22Rv1 (cell line): ENCODE measurements around the gene SLC39A11.

Source experiments
- H3K27ac ChIP-seq: fragments of 450-650 bp; 2 replicates; pipeline ENCODE4 v1.5.1; 2017
- CTCF ChIP-seq: fragments of 450-650 bp; IDR thresholded peaks from 2 replicates; pipeline ENCODE4 v1.5.1; 2017; ENCODE audit warnings: mild to moderate bottlenecking
- ZFX ChIP-seq: fragments of 450-650 bp; IDR thresholded peaks from 2 replicates; pipeline ENCODE4 v1.6.1; 2017; ENCODE audit warnings: antibody characterized with exemption, borderline replicate concordance

The SLC39A11 gene

GRCh38 chr17:72811976-72812687, 280.4 kb downstream of the SLC39A11 start:
- H3K27ac ChIP-seq: no peak overlapping the region
- TF ChIP-seq CTCF: no peak
- TF ChIP-seq ZFX: no peak

GRCh38 chr17:72810991-72811508, 281.4 kb downstream of the SLC39A11 start:
- no peak for TF ChIP-seq ZFX
- TF ChIP-seq CTCF: no peak
- H3K27ac ChIP-seq: no peak overlapping the region

- no peak overlapping the region for H3K27ac ChIP-seq
- no peak for TF ChIP-seq ZFX
- no peak for TF ChIP-seq CTCF
These were observed 286.5 kb downstream of the SLC39A11 start for GRCh38 chr17:72806011-72806410.

GRCh38 chr17:72804949-72805707, 287.4 kb downstream of the SLC39A11 start:
- TF ChIP-seq ZFX (no peak), CTCF (no peak)
- H3K27ac ChIP-seq: no peak overlapping the region

GRCh38 chr17:72802726-72803125, 289.8 kb downstream of the SLC39A11 start:
- no peak overlapping the region for H3K27ac ChIP-seq
- TF ChIP-seq ZFX (no peak), CTCF (no peak)

- no peak overlapping the region for H3K27ac ChIP-seq
- TF ChIP-seq ZFX (no peak), CTCF (no peak)
These were observed 295.3 kb downstream of the SLC39A11 start for GRCh38 chr17:72797142-72797541.

- no peak overlapping the region for H3K27ac ChIP-seq
These were observed 296.5 kb downstream of the SLC39A11 start for GRCh38 chr17:72795941-72796340.

More at GRCh38 chr17:72795941-72796340, 296.5 kb downstream of the SLC39A11 start:
- TF ChIP-seq CTCF (no peak), ZFX (no peak)
